PC-9 (cell line): ENCODE results near the gene ARHGAP32.

ENCODE experiments used
- EZH2 ChIP-seq: fragments of 200-600 bp; sonication (generic); IDR thresholded peaks from 2 replicates; pipeline ENCODE4 v1.8.0; 2017; ENCODE audit warnings: antibody characterized with exemption, low read depth
- TF ChIP-seq, protein P1 (sequence below): fragments of 200-600 bp; sonication (generic); conservative IDR thresholded peaks from 2 replicates; pipeline ENCODE4 v1.6.1; 2017; ENCODE audit warnings: mixed run types, antibody characterized with exemption, mild to moderate bottlenecking, moderate library complexity

DNA sequence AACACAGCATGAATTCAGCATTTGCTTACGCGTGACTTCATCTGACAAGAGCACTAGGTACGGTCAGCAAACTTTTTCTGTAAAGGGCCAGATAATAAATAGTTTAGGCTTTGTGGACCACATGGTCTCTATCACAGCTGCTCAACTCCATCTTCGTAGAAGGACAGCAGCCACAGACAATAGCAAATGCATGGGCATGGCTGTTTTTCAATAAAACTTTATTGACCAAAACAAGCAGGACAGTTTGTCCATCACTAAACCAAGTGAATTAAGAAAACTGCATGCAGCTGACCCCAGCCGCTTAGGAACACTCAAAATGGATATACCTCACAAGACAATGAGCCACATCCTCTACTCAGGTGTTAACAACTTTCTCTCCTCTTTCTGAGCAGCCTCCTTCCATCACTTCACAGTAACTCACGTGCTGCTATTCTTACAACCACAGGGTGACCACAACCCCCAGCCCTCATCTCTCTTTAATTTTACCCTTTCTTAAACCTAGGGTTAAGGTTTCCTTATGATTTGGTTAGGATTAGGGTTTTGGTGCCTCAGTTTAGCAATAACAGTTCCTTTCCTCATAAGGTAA, 22.7 kb upstream of the ARHGAP32 start:
- TF ChIP-seq, protein P1, sequence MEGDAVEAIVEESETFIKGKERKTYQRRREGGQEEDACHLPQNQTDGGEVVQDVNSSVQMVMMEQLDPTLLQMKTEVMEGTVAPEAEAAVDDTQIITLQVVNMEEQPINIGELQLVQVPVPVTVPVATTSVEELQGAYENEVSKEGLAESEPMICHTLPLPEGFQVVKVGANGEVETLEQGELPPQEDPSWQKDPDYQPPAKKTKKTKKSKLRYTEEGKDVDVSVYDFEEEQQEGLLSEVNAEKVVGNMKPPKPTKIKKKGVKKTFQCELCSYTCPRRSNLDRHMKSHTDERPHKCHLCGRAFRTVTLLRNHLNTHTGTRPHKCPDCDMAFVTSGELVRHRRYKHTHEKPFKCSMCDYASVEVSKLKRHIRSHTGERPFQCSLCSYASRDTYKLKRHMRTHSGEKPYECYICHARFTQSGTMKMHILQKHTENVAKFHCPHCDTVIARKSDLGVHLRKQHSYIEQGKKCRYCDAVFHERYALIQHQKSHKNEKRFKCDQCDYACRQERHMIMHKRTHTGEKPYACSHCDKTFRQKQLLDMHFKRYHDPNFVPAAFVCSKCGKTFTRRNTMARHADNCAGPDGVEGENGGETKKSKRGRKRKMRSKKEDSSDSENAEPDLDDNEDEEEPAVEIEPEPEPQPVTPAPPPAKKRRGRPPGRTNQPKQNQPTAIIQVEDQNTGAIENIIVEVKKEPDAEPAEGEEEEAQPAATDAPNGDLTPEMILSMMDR, result no peak
- TF ChIP-seq EZH2, result no peak
